IPS-11a (cell line): ENCODE data around the gene MAT2A.
"Not testable (repeated sequence)": the region's sequence is repeated elsewhere in the genome, so short reads cannot be mapped to it uniquely, and the experiment has no call there.

Experiments used
- H3K4me3 ChIP-seq: one replicate; pipeline ENCODE4 v1.5.1; 2013; ENCODE audit warnings: low read depth, low read length, control low read depth

MAT2A gene

DNA sequence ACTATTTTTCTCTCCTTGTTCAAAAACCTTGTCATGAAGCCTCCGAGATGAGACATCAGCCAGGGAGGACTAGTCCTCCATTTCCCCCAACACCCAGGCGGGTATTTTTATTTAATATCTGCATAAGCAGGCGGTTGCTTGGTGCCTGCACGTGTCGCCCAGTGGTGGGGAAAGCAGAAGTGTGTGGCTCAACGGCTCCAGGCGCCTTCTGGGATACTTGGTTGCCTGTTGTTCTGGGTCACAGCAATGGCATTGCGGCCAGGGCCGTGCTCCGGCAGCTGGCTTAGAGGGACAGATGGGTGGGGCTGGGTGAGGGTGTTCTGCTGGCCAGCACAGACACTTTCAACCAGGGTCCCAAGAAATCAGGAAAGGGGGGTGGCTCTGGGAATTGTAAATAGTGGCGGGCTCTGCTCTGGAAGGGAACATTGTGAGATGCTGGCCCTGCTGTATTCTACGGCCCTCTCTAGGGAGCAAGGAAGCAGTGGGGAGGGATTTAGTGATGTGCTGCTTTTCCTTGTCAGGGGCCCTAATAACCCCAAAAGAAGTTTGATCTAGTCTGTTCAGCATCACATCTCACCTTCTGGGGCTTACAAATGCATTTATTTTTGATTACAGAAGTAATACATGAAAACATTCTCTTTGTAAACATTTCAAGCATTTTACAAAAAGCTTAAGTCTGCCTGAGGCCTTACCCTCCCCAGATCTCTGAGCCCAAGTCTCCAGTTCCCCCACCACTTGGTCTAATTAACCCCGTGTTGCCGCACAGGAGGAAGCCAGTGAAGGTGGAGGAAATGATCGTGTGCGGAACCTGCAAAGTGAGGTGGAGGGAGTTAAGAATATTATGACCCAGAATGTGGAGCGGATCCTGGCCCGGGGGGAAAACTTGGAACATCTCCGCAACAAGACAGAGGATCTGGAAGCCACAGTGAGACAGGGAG is 39.5 kb downstream of the MAT2A start:
- H3K4me3 ChIP-seq: peak overlapping the region; percentile 31

GRCh38 chr2:85579266-85579935 is 40.4 kb downstream of the MAT2A start:
- H3K4me3 ChIP-seq: no peak overlapping the region

GRCh38 chr2:85580206-85580605 is 41.2 kb downstream of the MAT2A start:
- H3K4me3 ChIP-seq: no peak overlapping the region

GRCh38 chr2:85582492-85582891 is 43.5 kb downstream of the MAT2A start:
- no peak overlapping the region for H3K4me3 ChIP-seq

DNA sequence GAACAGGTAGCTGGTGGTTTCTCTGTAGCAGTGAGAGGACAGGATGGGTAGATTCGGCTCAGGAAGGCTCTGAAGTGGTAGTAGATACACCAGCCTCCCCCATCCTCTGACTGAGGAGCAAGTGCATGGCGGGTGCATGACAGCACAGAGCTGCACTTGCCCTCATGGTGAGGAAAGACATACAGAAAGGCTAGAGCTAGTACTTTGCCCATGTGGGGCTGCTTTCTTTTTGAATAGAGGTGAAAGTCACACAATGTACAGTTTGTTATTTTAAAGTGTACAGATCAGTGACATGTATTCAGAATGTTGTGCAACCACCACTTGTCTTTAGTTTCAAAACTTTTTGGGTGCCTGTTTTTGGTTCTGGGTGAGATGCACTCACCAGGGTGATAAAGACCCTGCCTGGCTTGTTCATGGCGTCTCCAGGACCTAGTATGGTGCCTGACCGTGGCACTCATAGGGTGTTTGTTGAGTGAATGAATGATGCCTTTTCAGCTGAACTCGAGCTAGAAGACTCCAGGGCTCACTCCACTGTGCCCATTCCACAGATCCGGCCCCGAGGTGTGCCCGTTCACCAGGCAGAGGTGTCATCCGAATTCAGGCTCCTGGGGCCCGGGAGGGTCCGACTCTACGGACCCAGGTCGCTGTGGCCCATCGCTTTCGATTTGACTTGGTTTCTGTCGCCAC is 44.8 kb downstream of the MAT2A start:
- H3K4me3 ChIP-seq: peak overlapping the region; percentile 21

GRCh38 chr2:85584354-85584856 is 45.4 kb downstream of the MAT2A start, which contains the start of gene VAMP5:
VAMP5 (plus strand) TSS chr2:85584431; CDS start chr2:85584491, 60 bp downstream.
- peak within 1 kb of the TSS; percentile 29 for H3K4me3 ChIP-seq

DNA sequence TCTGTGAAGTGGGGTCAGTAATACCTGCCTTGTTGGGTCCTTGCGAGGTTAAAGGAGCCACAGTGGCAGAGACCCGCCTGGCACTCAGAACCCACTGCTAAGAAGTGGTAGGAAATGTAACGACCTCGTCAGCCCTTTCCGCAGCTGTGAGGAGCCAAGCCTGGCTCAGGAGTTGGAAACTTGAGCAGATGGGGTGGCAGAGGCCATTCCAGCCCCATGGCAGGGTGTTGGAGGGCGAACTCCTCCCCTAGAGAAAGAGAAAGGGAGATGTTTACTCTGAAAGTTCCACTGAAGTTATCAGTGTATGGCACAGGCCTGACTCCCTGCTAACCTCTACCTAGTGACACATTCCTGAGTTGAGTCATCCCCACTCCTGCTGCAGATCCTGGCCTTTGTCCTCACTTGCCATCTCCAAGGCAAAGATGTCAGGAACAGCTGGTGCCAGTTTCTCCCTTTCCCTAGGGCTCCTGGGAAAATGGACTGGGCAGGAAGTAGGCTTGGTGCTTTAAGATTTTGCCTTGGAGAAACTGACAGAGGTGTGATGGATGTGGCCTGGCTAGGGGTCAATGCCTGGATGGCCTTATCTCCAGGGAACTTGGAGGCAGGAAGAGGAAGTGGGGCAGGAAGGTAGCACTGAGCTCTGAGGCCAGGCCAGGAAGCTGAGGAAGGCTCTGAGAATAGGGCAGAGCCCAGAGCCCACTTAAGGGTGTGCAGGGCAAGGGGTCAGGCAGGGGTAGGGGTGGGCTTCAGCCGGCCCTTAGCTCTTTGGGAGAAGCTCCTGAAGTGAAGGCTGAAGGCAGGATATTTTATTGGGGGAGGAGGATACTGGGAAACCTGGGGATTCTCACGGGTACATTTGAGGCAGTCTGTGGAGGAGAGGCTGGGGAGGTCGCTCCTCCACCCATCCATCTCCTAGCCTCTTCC is 46.2 kb downstream of the MAT2A start:
- peak overlapping the region; percentile 29 for H3K4me3 ChIP-seq

DNA sequence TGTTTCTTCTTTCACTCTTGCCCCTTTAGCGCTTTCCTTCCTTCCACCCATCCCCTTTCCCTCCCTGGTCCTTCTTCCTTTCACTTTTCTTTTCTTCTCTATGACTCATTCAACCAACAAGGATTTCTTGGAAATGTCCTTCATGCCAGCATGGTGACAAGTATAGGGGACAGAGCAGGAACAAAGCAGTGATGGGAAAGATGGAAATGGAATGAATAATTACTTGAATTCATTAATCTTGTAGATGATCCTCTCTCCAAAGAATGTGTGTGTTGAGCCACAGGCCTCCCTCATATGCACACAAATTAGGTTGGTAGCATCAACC is 46.8 kb downstream of the MAT2A start:
- H3K4me3 ChIP-seq: no peak overlapping the region

DNA sequence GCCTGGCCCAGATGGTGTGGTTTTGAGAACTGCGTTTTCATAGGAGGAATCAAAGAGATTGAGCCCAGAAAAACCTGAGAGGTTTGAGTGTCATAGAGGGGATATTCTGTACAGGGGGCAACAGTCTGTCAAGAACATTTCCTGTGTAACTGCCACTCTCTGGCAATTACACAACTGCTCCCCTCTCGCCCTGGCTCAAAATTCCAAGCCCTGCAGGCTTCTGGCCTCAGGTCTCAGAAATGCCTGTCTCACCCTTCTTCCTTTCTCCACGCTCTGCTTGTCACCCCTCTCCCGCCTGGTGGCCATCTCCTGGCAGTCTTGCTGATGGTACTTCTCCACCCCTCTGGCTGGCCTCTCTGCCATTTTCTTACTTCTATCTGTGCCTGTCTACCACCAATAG is 49.3 kb downstream of the MAT2A start:
- H3K4me3 ChIP-seq: no peak overlapping the region

DNA sequence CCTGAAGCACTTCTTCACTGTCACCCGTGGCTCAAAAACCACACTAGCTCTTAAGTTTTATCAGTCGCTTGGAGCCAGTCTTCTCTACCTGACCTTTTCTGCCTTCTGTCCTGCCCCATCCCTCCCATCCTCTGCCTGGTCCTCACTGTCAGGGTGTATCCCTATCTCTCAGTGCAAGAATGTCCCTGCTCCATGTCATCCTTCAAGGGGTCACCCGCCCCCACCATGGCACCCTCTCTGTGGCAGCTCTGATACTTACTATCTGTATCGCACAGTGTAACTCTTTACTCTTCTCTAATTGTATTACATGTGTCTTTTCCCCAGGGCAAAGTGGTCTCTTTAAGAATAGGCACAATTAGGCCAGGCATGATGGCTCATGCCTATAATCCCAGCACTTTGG is 49.7 kb downstream of the MAT2A start:
- no peak overlapping the region for H3K4me3 ChIP-seq

DNA sequence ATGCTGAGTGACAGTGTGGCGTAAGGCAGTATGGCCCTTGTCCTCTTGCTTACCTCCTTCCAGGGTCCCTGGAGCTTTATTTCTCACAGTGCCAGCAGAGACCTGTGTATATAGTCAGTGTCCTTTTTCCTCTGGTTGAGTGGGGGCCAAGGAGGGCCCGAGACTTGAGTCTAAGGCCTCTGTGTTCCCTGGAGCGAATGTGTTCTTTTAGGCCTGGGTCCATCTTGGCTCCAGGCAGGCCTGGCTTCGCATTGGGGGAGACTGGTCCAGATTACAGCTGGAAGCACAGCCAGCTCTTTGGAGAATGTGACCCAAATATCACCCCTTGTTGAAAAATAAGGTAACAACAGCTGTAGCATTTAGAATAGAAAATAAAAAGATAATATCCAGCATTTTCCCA is 50.2 kb downstream of the MAT2A start:
- H3K4me3 ChIP-seq: no peak overlapping the region

- H3K4me3 ChIP-seq: no peak overlapping the region
These were observed 51.2 kb downstream of the MAT2A start for GRCh38 chr2:85589982-85590791.

DNA sequence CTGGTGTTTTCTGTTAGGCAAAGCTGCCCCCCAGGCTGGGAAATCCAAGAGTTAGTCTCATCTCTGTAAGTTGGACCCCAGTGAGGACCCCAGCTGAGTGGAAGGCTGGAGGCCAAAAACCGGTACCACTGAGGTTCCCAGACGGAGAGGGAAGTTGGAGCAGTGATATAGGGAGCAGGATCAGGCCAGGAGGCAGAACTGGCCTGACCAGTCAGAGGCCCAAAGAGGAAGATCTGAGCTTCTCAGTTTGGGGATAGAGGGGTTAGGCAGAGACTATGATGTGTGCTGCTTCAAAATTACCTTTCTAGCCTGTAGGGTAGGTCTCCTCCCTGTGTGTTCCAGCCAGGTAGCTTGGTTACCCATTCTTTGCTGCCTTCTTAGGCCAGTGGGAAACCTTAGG is 52.0 kb downstream of the MAT2A start:
- H3K4me3 ChIP-seq: no peak overlapping the region

- no peak overlapping the region for H3K4me3 ChIP-seq
These were observed 52.6 kb downstream of the MAT2A start for GRCh38 chr2:85591563-85591962.

GRCh38 chr2:85592299-85592698 is 53.3 kb downstream of the MAT2A start:
- not testable (repeated sequence) for H3K4me3 ChIP-seq

GRCh38 chr2:85593023-85593422 is 54.1 kb downstream of the MAT2A start:
- no peak overlapping the region for H3K4me3 ChIP-seq
